Activated naive CD8-positive, alpha-beta T cell (primary cell): ENCODE data around the gene MFGE8.

Source experiments
- H3K27ac Mint-ChIP-seq: one replicate; pipeline ENCODE4 v1.8.0; 2021; ENCODE audit warnings: mixed read lengths
- H3K27me3 Mint-ChIP-seq: one replicate; pipeline ENCODE4 v1.8.0; 2021; ENCODE audit warnings: mixed read lengths
- H3K36me3 Mint-ChIP-seq: one replicate; pipeline ENCODE4 v1.8.0; 2021; ENCODE audit warnings: mixed read lengths
- H3K4me1 Mint-ChIP-seq: one replicate; pipeline ENCODE4 v1.8.0; 2021; ENCODE audit warnings: low read depth, mixed read lengths
- H3K4me3 Mint-ChIP-seq: one replicate; pipeline ENCODE4 v1.8.0; 2021; ENCODE audit warnings: mild to moderate bottlenecking, mixed read lengths
- H3K9me3 Mint-ChIP-seq: one replicate; pipeline ENCODE4 v1.8.0; 2021; ENCODE audit warnings: low read depth, mixed read lengths

MFGE8 gene

DNA sequence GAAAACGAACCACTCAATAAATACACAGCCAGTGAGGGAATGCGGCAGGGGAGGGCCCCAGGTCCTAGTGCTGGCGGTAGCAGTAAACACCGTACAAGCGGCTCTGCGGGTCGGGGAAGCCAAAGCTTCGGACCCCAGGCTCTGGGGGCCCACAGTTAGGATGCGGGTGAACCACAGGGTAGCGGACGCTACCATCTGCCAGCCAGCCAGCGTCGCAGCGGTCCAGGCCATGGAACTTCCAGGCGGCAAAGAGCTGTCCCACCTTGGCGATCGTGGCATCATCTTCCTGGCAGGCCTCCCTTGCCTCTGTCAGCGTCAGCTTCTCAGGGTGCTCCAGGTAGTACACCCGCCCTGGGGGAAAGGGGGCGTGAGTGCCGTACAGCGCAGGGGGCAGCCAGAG, 35.3 kb downstream of the MFGE8 start:
- no peak overlapping the region for H3K4me3 Mint-ChIP-seq
- H3K27me3 Mint-ChIP-seq, result no peaks in the 10 kb centered on the region
- no peak overlapping the region for H3K27ac Mint-ChIP-seq
- no peaks in the 10 kb centered on the region for H3K9me3 Mint-ChIP-seq
- peaks cover 15% of the 10 kb centered on the region for H3K36me3 Mint-ChIP-seq
- H3K4me1 Mint-ChIP-seq, result peaks cover 2% of the 10 kb centered on the region

DNA sequence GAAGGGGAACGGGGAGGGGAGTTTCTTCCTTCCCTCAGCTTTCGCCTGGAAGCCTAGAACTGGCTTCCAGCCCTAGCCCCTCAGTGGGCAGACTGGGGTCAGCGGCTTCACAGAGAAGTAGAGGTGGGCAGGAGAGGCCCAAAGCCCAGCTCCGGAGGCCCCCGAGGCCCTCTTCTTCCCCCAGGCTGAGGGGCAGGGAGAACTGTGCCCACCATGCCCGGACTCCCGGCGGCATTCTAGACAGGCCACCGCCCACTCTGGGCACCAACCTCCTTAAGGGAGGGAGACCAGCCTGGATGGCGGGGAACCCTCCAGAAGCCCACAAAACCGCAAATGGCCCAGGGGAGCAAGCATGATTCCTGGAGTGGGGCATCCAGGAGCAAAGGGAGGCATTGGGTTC, 35.8 kb downstream of the MFGE8 start:
- peaks cover 2% of the 10 kb centered on the region for H3K4me1 Mint-ChIP-seq
- H3K36me3 Mint-ChIP-seq, result peaks cover 15% of the 10 kb centered on the region
- H3K9me3 Mint-ChIP-seq, result no peaks in the 10 kb centered on the region
- no peaks in the 10 kb centered on the region for H3K27me3 Mint-ChIP-seq
- no peak overlapping the region for H3K4me3 Mint-ChIP-seq
- no peak overlapping the region for H3K27ac Mint-ChIP-seq

DNA sequence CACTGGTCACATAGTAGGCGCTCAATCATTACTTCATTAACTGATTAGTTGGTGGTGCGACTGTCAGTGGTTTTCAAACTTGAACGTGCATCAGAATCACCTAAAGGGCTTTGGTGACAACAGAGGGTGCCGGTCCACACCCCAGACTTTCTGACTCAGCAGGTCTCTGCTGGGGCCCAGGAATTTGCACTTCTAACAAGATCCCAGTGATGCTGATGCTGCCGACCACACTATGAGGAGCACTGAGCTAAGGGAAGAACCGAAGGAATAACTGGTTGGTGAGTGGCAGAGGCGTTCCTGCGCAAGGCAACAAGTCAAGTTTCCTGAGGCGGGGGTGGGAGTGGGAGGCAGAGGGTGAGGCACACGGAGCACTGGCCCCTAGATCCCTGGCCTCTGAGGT, 36.6 kb downstream of the MFGE8 start:
- Mint-ChIP-seq H3K9me3 (no peaks in the 10 kb centered on the region), H3K4me1 (no peaks in the 10 kb centered on the region), H3K27me3 (no peaks in the 10 kb centered on the region), H3K27ac (no peak overlapping the region), H3K4me3 (no peak overlapping the region), H3K36me3 (peaks cover 15% of the 10 kb centered on the region)

DNA sequence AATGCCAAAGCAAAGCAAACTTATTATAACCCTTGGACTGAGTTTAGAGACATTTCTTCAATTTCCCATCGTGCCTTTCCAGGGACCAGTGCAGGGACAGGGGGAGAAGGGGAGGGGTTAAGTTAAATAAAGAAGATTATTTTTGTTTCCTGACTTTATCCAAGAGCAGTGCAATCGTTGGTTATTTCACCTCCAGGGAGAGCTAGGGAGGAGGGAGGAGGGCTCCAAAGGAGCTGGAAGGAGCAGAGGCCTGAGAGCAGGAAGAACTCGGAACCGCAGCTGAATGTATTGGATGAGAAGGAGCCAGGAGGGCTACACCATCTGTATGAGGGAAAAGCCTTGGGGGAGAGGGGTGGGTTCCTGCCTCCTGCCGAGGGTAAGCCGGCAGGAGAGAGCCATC, 38.5 kb downstream of the MFGE8 start:
- H3K27ac Mint-ChIP-seq, result no peak overlapping the region
- no peaks in the 10 kb centered on the region for H3K4me1 Mint-ChIP-seq
- H3K27me3 Mint-ChIP-seq, result no peaks in the 10 kb centered on the region
- H3K36me3 Mint-ChIP-seq, result peaks cover 10% of the 10 kb centered on the region
- H3K9me3 Mint-ChIP-seq, result no peaks in the 10 kb centered on the region
- no peak overlapping the region for H3K4me3 Mint-ChIP-seq

DNA sequence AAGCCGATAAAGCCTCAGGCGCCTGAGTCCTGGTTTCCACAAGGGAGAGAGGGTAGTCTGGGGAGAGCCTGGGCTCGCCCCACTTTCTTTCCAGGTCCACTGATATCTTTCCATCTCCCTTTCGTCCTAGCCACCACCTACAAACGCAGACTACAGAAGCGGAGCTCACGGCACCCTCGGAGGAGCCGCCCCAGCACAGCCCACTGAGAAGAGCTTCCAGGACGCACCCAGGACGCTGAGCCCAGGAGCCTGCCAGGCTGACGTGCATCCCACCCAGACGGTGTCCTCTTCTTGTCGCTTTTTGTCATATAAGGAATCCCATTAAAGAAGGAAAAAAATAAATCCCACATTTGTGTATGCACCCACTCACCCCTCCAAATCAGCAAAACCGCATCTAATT, 38.9 kb downstream of the MFGE8 start:
- Mint-ChIP-seq H3K27ac (no peak overlapping the region), H3K4me3 (no peak overlapping the region), H3K4me1 (no peaks in the 10 kb centered on the region), H3K27me3 (no peaks in the 10 kb centered on the region), H3K9me3 (no peaks in the 10 kb centered on the region), H3K36me3 (peaks cover 10% of the 10 kb centered on the region)

DNA sequence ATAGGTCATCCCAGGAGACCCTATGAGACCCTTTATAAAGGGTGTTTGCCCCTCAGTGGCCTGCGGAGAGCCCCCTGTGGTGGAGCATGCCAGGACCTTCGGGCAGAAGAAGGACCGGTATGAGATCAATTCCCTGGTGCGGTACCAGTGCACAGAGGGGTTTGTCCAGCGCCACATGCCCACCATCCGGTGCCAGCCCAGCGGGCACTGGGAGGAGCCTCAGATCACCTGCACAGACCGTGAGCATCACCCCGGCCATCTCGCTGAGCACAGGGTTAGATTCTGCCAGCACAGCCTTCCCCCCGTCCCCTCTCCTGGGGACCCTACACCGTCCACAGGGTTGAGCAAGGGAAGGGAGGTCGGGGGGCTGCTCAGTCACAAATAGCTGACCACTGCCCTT, 39.4 kb downstream of the MFGE8 start:
- H3K9me3 Mint-ChIP-seq, result no peaks in the 10 kb centered on the region
- no peaks in the 10 kb centered on the region for H3K27me3 Mint-ChIP-seq
- no peaks in the 10 kb centered on the region for H3K4me1 Mint-ChIP-seq
- no peak overlapping the region for H3K27ac Mint-ChIP-seq
- peaks cover 10% of the 10 kb centered on the region for H3K36me3 Mint-ChIP-seq
- H3K4me3 Mint-ChIP-seq, result no peak overlapping the region

DNA sequence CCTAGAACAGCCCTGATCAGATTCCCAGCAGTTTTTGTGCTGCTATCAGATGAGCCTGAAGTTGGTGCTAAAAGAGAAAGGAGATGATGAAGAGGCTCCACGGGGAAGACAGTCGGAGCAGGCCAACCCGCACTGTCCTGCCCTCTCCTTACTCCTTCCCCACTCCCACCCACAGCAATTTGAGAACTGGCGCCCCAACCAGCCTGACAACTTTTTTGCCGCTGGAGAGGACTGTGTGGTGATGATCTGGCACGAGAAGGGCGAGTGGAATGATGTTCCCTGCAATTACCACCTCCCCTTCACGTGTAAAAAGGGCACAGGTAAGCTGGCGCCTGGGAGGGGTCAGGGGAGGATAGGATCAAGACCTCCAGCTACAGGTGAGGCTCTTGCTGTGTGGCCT, 40.5 kb downstream of the MFGE8 start:
- no peaks in the 10 kb centered on the region for H3K27me3 Mint-ChIP-seq

DNA sequence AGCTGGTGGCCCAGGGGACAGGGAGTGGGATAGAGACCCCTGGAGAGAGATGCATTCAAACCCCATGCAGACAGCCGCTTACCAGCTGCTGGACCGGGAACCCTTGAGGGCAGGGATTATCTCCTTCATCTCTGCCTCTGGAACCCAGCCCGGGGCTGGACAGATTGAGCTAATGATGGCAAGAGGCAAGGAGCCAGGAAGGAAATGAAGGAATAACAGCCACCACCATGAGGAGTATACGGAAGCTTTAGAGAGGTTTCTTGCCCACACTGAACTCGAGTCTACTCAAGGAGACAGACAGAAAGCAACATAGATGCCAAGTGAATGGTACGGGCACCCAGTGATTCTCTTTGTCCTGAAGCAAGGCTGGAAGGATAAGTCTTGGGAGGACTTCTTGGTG, 41.1 kb downstream of the MFGE8 start:
- H3K9me3 Mint-ChIP-seq, result no peaks in the 10 kb centered on the region
- H3K27ac Mint-ChIP-seq, result no peak overlapping the region
- no peaks in the 10 kb centered on the region for H3K27me3 Mint-ChIP-seq
- peaks cover 13% of the 10 kb centered on the region for H3K36me3 Mint-ChIP-seq
- H3K4me3 Mint-ChIP-seq, result no peak overlapping the region
- H3K4me1 Mint-ChIP-seq, result no peaks in the 10 kb centered on the region

More for the DNA sequence above, 40.5 kb downstream of the MFGE8 start:
- no peak overlapping the region for H3K27ac Mint-ChIP-seq
- no peaks in the 10 kb centered on the region for H3K9me3 Mint-ChIP-seq
- H3K4me1 Mint-ChIP-seq, result no peaks in the 10 kb centered on the region
- H3K4me3 Mint-ChIP-seq, result no peak overlapping the region
- peaks cover 12% of the 10 kb centered on the region for H3K36me3 Mint-ChIP-seq

DNA sequence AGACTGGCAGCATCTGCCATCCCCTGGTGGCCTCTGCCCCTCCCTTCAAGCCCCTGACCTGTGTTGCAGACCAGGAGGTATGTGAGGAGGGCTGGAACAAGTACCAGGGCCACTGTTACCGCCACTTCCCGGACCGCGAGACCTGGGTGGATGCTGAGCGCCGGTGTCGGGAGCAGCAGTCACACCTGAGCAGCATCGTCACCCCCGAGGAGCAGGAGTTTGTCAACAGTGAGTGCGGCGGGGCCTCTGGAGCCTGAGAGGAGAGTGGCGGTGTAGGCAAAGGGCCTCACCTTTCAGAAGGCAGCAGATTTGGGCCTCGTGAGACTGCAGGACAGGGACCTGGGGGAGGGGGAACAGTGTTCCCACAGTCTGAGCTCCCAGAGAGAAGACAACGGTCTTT, 41.9 kb downstream of the MFGE8 start:
- Mint-ChIP-seq H3K27me3 (no peaks in the 10 kb centered on the region), H3K4me3 (no peak overlapping the region), H3K36me3 (peaks cover 10% of the 10 kb centered on the region), H3K27ac (no peak overlapping the region), H3K4me1 (no peaks in the 10 kb centered on the region), H3K9me3 (no peaks in the 10 kb centered on the region)

DNA sequence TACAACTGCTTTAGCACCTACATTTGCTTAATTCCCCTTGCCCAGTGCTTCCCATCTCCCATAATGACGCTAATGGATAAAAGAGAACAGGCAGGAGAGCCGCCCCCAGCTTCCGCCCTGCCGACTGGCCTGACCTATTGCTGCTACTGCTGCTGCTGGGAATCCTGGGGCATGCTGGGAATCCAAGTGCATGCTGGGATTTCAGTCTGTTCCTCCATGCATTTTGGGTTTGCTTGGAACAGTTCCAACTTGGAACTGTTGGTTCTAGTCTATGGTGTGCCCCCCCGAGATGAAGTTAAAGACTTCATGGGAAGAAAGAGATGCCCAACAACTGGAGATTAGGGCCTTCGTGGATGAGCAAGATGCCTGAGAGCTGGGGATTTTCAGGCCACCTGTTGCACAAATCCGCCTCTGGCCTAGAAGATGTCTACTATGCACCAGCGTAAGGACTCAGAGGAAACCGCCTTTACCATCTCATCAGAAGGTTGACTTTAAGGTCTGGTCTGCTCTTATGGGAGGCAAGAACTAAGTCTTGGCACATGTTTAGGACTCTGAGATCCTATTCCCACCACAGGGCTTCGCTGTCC, 46.8 kb downstream of the MFGE8 start:
- H3K27me3 Mint-ChIP-seq, result no peaks in the 10 kb centered on the region
- H3K36me3 Mint-ChIP-seq, result peaks cover 7% of the 10 kb centered on the region
- H3K4me3 Mint-ChIP-seq, result no peak overlapping the region
- H3K27ac Mint-ChIP-seq, result no peak overlapping the region
- no peaks in the 10 kb centered on the region for H3K9me3 Mint-ChIP-seq
- no peaks in the 10 kb centered on the region for H3K4me1 Mint-ChIP-seq

DNA sequence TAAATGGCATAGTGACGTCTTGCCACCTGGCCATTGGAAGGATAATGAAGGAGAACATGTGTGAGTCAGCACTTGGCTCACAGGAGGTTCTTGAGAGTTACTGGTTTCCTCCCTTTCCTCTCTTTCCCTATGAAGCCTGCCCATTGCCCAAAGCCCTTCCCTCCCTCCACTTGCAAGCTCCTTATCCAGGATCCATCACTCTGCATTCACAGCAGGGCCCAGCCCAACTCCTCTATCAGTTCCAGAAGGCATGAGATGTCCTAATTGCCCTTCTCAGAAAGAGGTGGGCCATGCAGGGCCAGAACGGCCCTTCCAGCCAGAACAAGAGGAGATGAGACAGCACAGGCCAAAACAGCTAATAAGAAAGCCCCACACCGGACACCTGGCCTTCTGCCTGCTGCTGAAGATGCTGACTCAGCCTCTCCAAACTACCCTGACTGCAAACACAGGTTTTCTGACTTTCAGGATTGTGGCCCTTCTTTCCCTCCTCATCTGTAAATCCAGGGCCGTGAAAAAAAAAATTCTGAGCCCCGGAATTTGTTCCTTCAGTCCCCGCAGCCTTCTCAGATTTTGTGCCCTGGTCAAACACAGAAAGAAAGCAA, 47.6 kb downstream of the MFGE8 start:
- Mint-ChIP-seq H3K27ac (no peak overlapping the region), H3K4me1 (no peaks in the 10 kb centered on the region), H3K9me3 (no peaks in the 10 kb centered on the region), H3K4me3 (no peak overlapping the region), H3K27me3 (no peaks in the 10 kb centered on the region), H3K36me3 (peaks cover 7% of the 10 kb centered on the region)

DNA sequence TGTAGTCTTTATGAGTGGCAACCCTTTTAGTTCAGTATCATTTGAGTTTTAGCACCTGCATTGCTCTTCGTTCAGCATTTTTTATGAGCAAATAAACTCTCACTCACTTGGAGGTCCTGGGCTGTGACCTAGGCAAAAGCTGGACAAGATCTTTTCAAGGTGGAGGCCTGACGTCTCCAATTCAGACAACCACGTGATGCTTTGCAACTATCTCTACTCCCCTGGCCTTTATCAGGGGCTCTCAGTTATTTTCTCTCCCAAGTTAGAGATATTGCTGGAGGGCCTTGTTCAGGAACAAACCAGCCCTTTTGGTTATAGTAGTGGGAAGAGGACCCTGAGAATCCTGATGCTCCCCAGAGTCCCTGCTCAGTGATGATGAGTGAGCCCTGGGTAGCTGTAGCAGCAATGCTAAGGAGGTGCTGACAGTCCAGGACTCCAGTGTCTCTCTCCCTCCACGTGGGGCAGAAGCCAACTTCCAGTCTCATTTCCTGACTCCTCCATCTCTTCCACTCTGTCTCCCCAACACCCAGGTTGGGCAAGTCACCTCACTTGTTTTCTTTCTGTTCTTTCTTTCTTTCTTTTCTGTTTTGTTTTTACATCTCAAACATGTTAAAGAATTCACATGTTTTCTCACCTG, 48.2 kb downstream of the MFGE8 start:
- Mint-ChIP-seq H3K27me3 (no peaks in the 10 kb centered on the region), H3K4me1 (no peaks in the 10 kb centered on the region), H3K4me3 (no peak overlapping the region), H3K27ac (no peak overlapping the region), H3K36me3 (peaks cover 7% of the 10 kb centered on the region), H3K9me3 (no peaks in the 10 kb centered on the region)

DNA sequence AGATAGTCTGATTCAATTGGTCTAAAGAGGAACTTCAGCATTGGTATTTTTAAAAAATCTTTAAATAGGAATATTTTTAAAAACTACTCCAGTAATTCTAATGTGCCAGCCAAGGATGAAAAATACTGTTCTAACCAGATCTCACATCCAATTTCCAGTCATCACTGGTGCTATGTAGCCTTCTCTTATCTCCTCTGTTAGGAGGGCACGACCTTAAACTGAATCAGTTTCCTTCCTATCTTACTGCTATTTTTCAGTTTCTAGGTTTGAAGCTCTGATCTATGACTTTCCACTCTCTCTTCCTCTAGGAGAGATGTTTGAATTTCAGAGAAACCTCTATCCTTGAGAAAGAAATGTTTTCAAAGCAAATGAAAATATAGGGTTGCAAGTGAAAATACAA, 49.8 kb downstream of the MFGE8 start:
- Mint-ChIP-seq H3K27me3 (no peaks in the 10 kb centered on the region), H3K4me3 (no peak overlapping the region), H3K27ac (no peak overlapping the region), H3K36me3 (peaks cover 9% of the 10 kb centered on the region), H3K9me3 (no peaks in the 10 kb centered on the region), H3K4me1 (no peaks in the 10 kb centered on the region)

DNA sequence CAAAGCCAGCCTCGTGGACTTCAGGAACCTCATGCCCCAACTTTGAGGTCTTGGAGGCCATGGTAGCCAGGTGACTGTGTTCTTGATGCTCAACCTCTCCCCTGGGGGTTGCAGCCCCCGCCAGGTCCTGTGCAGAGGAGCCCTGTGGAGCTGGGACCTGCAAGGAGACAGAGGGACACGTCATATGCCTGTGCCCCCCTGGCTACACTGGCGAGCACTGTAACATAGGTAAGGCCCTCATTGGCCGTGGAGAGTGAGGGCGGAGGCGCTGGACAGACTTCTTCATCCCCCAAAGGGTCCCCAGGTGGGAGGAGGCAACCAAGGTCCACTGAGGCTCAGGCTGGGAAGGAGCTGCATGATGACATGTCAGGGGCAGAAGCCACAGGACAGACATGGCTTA, 53.0 kb downstream of the MFGE8 start:
- H3K4me3 Mint-ChIP-seq, result no peak overlapping the region
- H3K27me3 Mint-ChIP-seq, result no peaks in the 10 kb centered on the region
- no peaks in the 10 kb centered on the region for H3K4me1 Mint-ChIP-seq
- no peaks in the 10 kb centered on the region for H3K9me3 Mint-ChIP-seq
- no peak overlapping the region for H3K27ac Mint-ChIP-seq
- peaks cover 7% of the 10 kb centered on the region for H3K36me3 Mint-ChIP-seq

DNA sequence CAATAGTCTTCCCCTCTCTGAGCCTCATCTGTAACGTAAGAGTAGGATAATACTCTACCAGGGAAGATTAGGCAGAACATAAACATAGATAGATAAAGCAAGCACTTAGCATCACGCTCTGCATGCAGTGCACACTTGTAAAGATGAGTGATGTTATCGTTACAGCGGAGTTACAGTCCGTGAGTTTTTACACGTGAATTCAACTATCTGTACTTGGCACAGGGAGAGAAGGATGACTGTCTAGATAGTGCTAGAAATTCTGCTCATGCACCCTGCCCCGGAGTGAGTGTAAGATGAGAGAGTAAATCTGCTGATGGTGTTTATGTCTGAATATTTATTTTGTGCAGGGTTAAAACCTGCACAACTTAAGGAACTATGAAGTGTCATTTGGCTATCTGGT, 53.6 kb downstream of the MFGE8 start:
- H3K36me3 Mint-ChIP-seq, result peaks cover 5% of the 10 kb centered on the region
- H3K27ac Mint-ChIP-seq, result no peak overlapping the region
- H3K9me3 Mint-ChIP-seq, result peaks cover 2% of the 10 kb centered on the region
- no peak overlapping the region for H3K4me3 Mint-ChIP-seq
- no peaks in the 10 kb centered on the region for H3K27me3 Mint-ChIP-seq
- no peaks in the 10 kb centered on the region for H3K4me1 Mint-ChIP-seq

DNA sequence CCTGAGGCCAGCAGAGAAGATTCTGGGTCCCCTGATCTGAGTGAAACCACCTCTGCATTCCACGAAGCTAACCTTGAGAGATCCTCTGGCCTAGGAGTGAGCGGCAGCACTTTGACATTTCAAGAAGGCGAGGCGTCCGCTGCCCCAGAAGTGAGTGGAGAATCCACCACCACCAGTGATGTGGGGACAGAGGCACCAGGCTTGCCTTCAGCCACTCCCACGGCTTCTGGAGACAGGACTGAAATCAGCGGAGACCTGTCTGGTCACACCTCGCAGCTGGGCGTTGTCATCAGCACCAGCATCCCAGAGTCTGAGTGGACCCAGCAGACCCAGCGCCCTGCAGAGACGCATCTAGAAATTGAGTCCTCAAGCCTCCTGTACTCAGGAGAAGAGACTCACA, 54.2 kb downstream of the MFGE8 start:
- H3K27me3 Mint-ChIP-seq, result no peaks in the 10 kb centered on the region
- H3K27ac Mint-ChIP-seq, result no peak overlapping the region
- peaks cover 3% of the 10 kb centered on the region for H3K9me3 Mint-ChIP-seq
- no peaks in the 10 kb centered on the region for H3K4me1 Mint-ChIP-seq
- no peak overlapping the region for H3K4me3 Mint-ChIP-seq
- H3K36me3 Mint-ChIP-seq, result peaks cover 5% of the 10 kb centered on the region
